GM12878 (cell line): ENCODE measurements around the gene RAMP2. TPM values are rescaled to one million over a fixed set of nuclear protein-coding genes. Genes with fewer than 3 reads are reported as not detected.

Experiments used
- BCL11A ChIP-seq: IDR thresholded peaks from 2 replicates; pipeline ENCODE4 v1.6.1; 2011; ENCODE audit warnings: low read depth, low read length
- BHLHE40 ChIP-seq, 2 experiments: fragments of 450-650 bp in 1 of 2; IDR thresholded peaks; 2 replicates each; pipeline ENCODE4 v1.6.1; 2011 to 2017; ENCODE audit warnings: low read depth in 2 of 2, borderline replicate concordance in 1 of 2, improper control_type of control experiment in 1 of 2, low read length in 1 of 2, mild to moderate bottlenecking in 1 of 2
- CHD4 ChIP-seq: fragments of 200-600 bp; sonication (generic); IDR thresholded peaks from 2 replicates; pipeline ENCODE4 v1.6.1; 2016; ENCODE audit warnings: mild to moderate bottlenecking
- CREB1 ChIP-seq: IDR thresholded peaks from 2 replicates; pipeline ENCODE4 v1.6.1; 2012; ENCODE audit warnings: low read depth, mild to moderate bottlenecking, inconsistent platforms
- ESRRA ChIP-seq: IDR thresholded peaks from 2 replicates; pipeline ENCODE4 v1.6.1; 2012; ENCODE audit warnings: mild to moderate bottlenecking, low read length, improper control_type of control experiment
- MXI1 ChIP-seq: fragments of 150-350 bp; IDR thresholded peaks from 2 replicates; pipeline ENCODE4 v1.6.1; 2011; ENCODE audit warnings: low read depth, mild to moderate bottlenecking, inconsistent platforms, low read length, improper control_type of control experiment
- NFYB ChIP-seq: IDR thresholded peaks from 2 replicates; pipeline ENCODE4 v1.6.1; 2011; ENCODE audit warnings: low read depth, mild to moderate bottlenecking, low read length, improper control_type of control experiment, moderate library complexity; ENCODE audit not compliant: insufficient read depth
- NR2C2 ChIP-seq: IDR thresholded peaks from 2 replicates; pipeline ENCODE4 v1.6.1; 2011; ENCODE audit warnings: borderline replicate concordance, low read depth; ENCODE audit not compliant: control insufficient read depth, insufficient read length
- RFX5 ChIP-seq: IDR thresholded peaks from 2 replicates; pipeline ENCODE4 v1.6.1; 2011; ENCODE audit warnings: low read depth, low read length, improper control_type of control experiment
- RUNX3 ChIP-seq: IDR thresholded peaks from 2 replicates; pipeline ENCODE4 v1.6.1; 2012; ENCODE audit warnings: low read length, inconsistent platforms
- TARDBP ChIP-seq: IDR thresholded peaks from 2 replicates; pipeline ENCODE4 v1.6.1; 2016; ENCODE audit warnings: borderline replicate concordance
- polyA plus RNA-seq, 11 experiments: library from polyadenylated mRNA; depleted of rRNA in 4 of 11; unstranded in 6 of 11; stranded (reverse) in 5 of 11; fragments of >200 nt; fragmentation: Nextera tagmentation in 4 of 11; fragmentation: Illumina TruSeq in 1 of 11; extraction: Ambion mirVana in 4 of 11; extraction: Trizol in 1 of 11; gene quantifications; 1 replicate in 1 of 11; 2 replicates in 10 of 11; pipeline versions ENCODE4 v1.2.1 to v1.2.3, GENCODE V29; 2011 to 2016; ENCODE audit warnings: inconsistent platforms in 2 of 11, missing spikeins in 2 of 11, low read depth in 1 of 11
- total RNA-seq, 4 experiments: library from RNA; depleted of rRNA in 3 of 4; stranded (reverse); fragments of >200 nt in 3 of 4; fragmentation: Illumina TruSeq in 1 of 4; extraction: Trizol in 1 of 4; gene quantifications; 2 replicates each; pipeline versions ENCODE4 v1.2.1 to v1.2.3, GENCODE V29; 2013 to 2021
- TF ChIP-seq, protein P1 (sequence below): fragments of 450-650 bp; IDR thresholded peaks from 2 replicates; pipeline ENCODE4 v1.6.1; 2017; ENCODE audit warnings: antibody characterized with exemption, mild to moderate bottlenecking, moderate library complexity
- TF ChIP-seq, protein P2 (sequence below): fragments of 450-650 bp; IDR thresholded peaks from 2 replicates; pipeline ENCODE4 v1.6.1; 2017; ENCODE audit warnings: borderline replicate concordance
- TF ChIP-seq, protein P3 (sequence below): fragments of 450-650 bp; IDR thresholded peaks from 2 replicates; pipeline ENCODE4 v1.6.1; 2017; ENCODE audit warnings: low read depth, mild to moderate bottlenecking, moderate library complexity
- TF ChIP-seq, protein P4 (sequence below): fragments of 450-650 bp; conservative IDR thresholded peaks from 2 replicates; pipeline ENCODE4 v1.6.1; 2017; ENCODE audit warnings: mild to moderate bottlenecking, moderate library complexity
- TF ChIP-seq, protein P5 (sequence below): IDR thresholded peaks from 2 replicates; pipeline ENCODE4 v1.6.1; 2012; ENCODE audit warnings: low read depth, low read length, improper control_type of control experiment
- TF ChIP-seq, protein P6 (sequence below): IDR thresholded peaks from 2 replicates; pipeline ENCODE4 v1.6.1; 2011; ENCODE audit warnings: mild to moderate bottlenecking, low read depth, low read length, moderate library complexity; ENCODE audit not compliant: insufficient replicate concordance
- TF ChIP-seq, protein P7 (sequence below): IDR thresholded peaks from 2 replicates; pipeline ENCODE4 v1.6.1; 2011; ENCODE audit warnings: borderline replicate concordance, low read depth, mild to moderate bottlenecking, moderate library complexity, mixed read lengths, low read length; ENCODE audit not compliant: insufficient read depth; ENCODE audit errors: extremely low read length

The RAMP2 gene
- total and polyA plus RNA-seq, 10 of the 15 experiments (the other 5 are each of a cell fraction or from before 2014, with no cell fraction given), result 0.14 to 0.32 (median 0.21) TPM; not detected in 4

DNA sequence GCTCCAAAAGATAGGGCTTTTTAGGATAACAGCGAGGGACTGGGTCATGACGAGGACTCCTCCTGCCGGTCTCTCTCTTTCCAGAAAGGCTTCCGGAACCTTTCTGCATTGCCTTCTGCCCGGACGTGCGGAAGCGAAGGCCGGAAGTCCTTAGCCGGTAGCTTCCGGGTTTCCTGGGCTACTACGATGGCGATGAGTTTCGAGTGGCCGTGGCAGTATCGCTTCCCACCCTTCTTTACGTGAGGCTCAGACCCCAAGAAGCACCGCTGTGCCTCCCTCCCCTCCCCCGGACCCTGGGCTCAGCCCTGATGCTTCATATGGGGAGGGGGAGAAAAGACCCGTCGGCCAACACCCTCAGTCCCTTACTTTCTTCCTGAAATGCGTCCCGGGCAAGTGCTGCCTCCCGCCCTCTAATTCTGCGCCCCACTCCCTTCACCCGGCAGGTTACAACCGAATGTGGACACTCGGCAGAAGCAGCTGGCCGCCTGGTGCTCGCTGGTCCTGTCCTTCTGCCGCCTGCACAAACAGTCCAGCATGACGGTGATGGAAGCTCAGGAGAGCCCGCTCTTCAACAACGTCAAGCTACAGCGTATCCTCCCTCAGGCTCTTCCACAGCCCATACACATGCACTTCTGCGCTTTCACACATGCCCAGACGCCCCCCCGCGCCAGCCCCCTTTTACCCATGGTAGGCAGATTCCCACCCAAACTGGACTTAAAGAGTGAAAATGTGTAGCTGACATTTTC lies 12.4 kb downstream of the RAMP2 start, which contains the start of gene VPS25 (continued):
- TF ChIP-seq, protein P1, sequence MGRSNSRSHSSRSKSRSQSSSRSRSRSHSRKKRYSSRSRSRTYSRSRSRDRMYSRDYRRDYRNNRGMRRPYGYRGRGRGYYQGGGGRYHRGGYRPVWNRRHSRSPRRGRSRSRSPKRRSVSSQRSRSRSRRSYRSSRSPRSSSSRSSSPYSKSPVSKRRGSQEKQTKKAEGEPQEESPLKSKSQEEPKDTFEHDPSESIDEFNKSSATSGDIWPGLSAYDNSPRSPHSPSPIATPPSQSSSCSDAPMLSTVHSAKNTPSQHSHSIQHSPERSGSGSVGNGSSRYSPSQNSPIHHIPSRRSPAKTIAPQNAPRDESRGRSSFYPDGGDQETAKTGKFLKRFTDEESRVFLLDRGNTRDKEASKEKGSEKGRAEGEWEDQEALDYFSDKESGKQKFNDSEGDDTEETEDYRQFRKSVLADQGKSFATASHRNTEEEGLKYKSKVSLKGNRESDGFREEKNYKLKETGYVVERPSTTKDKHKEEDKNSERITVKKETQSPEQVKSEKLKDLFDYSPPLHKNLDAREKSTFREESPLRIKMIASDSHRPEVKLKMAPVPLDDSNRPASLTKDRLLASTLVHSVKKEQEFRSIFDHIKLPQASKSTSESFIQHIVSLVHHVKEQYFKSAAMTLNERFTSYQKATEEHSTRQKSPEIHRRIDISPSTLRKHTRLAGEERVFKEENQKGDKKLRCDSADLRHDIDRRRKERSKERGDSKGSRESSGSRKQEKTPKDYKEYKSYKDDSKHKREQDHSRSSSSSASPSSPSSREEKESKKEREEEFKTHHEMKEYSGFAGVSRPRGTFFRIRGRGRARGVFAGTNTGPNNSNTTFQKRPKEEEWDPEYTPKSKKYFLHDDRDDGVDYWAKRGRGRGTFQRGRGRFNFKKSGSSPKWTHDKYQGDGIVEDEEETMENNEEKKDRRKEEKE, result no peak
- TF ChIP-seq, protein P2, sequence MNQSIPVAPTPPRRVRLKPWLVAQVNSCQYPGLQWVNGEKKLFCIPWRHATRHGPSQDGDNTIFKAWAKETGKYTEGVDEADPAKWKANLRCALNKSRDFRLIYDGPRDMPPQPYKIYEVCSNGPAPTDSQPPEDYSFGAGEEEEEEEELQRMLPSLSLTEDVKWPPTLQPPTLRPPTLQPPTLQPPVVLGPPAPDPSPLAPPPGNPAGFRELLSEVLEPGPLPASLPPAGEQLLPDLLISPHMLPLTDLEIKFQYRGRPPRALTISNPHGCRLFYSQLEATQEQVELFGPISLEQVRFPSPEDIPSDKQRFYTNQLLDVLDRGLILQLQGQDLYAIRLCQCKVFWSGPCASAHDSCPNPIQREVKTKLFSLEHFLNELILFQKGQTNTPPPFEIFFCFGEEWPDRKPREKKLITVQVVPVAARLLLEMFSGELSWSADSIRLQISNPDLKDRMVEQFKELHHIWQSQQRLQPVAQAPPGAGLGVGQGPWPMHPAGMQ, result no peak
- TF ChIP-seq CHD4 (no peak), ESRRA (no peak), RFX5 (no peak), TARDBP (0 out of 2 replicates have a peak, but pooled peaks have one; percentile 36), NFYB (no peak), CREB1 (peak; percentile 54; the same call in 1 of the 2 replicates), BHLHE40 (IDR thresholded peaks at IDR 0.05; ENCODE audit: borderline replicate concordance in 1 of 2, low read depth in 2 of 2, low read length in 1 of 2) (peak; percentile 22 to 37; a peak in 1 of 4 replicates), NR2C2 (no peak), BCL11A (peak; percentile 25; the same call in 1 of the 2 replicates), RUNX3 (peak; percentile 61), MXI1 (no peak)
- TF ChIP-seq, protein P3, sequence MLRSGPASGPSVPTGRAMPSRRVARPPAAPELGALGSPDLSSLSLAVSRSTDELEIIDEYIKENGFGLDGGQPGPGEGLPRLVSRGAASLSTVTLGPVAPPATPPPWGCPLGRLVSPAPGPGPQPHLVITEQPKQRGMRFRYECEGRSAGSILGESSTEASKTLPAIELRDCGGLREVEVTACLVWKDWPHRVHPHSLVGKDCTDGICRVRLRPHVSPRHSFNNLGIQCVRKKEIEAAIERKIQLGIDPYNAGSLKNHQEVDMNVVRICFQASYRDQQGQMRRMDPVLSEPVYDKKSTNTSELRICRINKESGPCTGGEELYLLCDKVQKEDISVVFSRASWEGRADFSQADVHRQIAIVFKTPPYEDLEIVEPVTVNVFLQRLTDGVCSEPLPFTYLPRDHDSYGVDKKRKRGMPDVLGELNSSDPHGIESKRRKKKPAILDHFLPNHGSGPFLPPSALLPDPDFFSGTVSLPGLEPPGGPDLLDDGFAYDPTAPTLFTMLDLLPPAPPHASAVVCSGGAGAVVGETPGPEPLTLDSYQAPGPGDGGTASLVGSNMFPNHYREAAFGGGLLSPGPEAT, result peak; percentile 91
- TF ChIP-seq, protein P4, sequence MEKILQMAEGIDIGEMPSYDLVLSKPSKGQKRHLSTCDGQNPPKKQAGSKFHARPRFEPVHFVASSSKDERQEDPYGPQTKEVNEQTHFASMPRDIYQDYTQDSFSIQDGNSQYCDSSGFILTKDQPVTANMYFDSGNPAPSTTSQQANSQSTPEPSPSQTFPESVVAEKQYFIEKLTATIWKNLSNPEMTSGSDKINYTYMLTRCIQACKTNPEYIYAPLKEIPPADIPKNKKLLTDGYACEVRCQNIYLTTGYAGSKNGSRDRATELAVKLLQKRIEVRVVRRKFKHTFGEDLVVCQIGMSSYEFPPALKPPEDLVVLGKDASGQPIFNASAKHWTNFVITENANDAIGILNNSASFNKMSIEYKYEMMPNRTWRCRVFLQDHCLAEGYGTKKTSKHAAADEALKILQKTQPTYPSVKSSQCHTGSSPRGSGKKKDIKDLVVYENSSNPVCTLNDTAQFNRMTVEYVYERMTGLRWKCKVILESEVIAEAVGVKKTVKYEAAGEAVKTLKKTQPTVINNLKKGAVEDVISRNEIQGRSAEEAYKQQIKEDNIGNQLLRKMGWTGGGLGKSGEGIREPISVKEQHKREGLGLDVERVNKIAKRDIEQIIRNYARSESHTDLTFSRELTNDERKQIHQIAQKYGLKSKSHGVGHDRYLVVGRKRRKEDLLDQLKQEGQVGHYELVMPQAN, result peak; percentile 81
- TF ChIP-seq, protein P5, sequence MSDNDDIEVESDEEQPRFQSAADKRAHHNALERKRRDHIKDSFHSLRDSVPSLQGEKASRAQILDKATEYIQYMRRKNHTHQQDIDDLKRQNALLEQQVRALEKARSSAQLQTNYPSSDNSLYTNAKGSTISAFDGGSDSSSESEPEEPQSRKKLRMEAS, result no peak
- TF ChIP-seq, protein P6, sequence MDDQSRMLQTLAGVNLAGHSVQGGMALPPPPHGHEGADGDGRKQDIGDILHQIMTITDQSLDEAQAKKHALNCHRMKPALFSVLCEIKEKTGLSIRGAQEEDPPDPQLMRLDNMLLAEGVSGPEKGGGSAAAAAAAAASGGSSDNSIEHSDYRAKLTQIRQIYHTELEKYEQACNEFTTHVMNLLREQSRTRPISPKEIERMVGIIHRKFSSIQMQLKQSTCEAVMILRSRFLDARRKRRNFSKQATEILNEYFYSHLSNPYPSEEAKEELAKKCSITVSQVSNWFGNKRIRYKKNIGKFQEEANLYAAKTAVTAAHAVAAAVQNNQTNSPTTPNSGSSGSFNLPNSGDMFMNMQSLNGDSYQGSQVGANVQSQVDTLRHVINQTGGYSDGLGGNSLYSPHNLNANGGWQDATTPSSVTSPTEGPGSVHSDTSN, result no peak
- TF ChIP-seq, protein P7, sequence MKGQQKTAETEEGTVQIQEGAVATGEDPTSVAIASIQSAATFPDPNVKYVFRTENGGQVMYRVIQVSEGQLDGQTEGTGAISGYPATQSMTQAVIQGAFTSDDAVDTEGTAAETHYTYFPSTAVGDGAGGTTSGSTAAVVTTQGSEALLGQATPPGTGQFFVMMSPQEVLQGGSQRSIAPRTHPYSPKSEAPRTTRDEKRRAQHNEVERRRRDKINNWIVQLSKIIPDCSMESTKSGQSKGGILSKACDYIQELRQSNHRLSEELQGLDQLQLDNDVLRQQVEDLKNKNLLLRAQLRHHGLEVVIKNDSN, result no peak
